Cerebellar nuclear complex (tissue), 1 donor: ENCODE data around the gene NOX1.
"Not testable (repeated sequence)": the region's sequence is repeated elsewhere in the genome, so short reads cannot be mapped to it uniquely, and the experiment has no call there.

ENCODE experiments used
- DNase-seq, 2 experiments: peaks; one replicate each; lab custom pipeline; 2025; lab: John Stamatoyannopoulos, UW

Gene NOX1

GRCh38 chrX:100819837-100820666 lies 54.1 kb downstream of the NOX1 start, which contains the start of gene CSTF2:
Gene CSTF2, plus strand, starts transcription at chrX:100820391. Its CDS starts 26 bp downstream, at chrX:100820417.
- DNase-seq, result peak; percentile 14 to 47

- no peak for DNase-seq
Observed at GRCh38 chrX:100819534-100819836, 54.7 kb downstream of the NOX1 start.

- no peak for DNase-seq
Observed at GRCh38 chrX:100817340-100817739, 56.8 kb downstream of the NOX1 start.

GRCh38 chrX:100812216-100813158 lies 61.7 kb downstream of the NOX1 start:
- no peak for DNase-seq

GRCh38 chrX:100808265-100808664 lies 65.9 kb downstream of the NOX1 start:
- DNase-seq, result not testable (repeated sequence)

GRCh38 chrX:100804780-100805179 lies 69.4 kb downstream of the NOX1 start:
- DNase-seq, result no peak

- no peak for DNase-seq
Observed at GRCh38 chrX:100802843-100803242, 71.3 kb downstream of the NOX1 start.

GRCh38 chrX:100798484-100799214 lies 75.5 kb downstream of the NOX1 start:
- no peak for DNase-seq

GRCh38 chrX:100797359-100797758 lies 76.8 kb downstream of the NOX1 start:
- DNase-seq, result no peak

- DNase-seq, result not testable (repeated sequence)
Observed at GRCh38 chrX:100796371-100796770, 77.8 kb downstream of the NOX1 start.
